Mesenchymal stem cell (in vitro differentiated cells and primary cell): ENCODE results near the gene SLC35E1.

Source experiments
- DNase-seq: peaks from one replicate; pipeline ENCODE4 v3.0.0-alpha.2; 2013
- H2AFZ ChIP-seq: one replicate; pipeline ENCODE4 v1.6.1; 2013; ENCODE audit warnings: low read depth, mild to moderate bottlenecking, control low read depth, inconsistent platforms, low read length, moderate library complexity
- H2AK5ac ChIP-seq: 2 replicates; pipeline ENCODE4 v1.6.1; 2013; ENCODE audit warnings: low read length, moderate library complexity, mild to moderate bottlenecking, inconsistent platforms; ENCODE audit not compliant: severe bottlenecking
- H2BK120ac ChIP-seq: one replicate; pipeline ENCODE4 v1.6.1; 2013; ENCODE audit warnings: low read depth, mild to moderate bottlenecking, inconsistent platforms, low read length, moderate library complexity
- H2BK12ac ChIP-seq, 2 experiments: one replicate each; pipeline ENCODE4 v1.6.1; 2013; ENCODE audit warnings: inconsistent platforms in 2 of 2, low read length in 2 of 2, mild to moderate bottlenecking in 2 of 2, moderate library complexity in 2 of 2, control low read depth in 1 of 2
- H2BK15ac ChIP-seq: one replicate; pipeline ENCODE4 v1.6.1; 2013; ENCODE audit warnings: mild to moderate bottlenecking, low read depth, inconsistent platforms; ENCODE audit not compliant: poor library complexity, severe bottlenecking
- H2BK5ac ChIP-seq: 2 replicates; pipeline ENCODE4 v1.6.1; 2013; ENCODE audit warnings: low read depth, mild to moderate bottlenecking, low read length, control low read depth, inconsistent platforms; ENCODE audit not compliant: poor library complexity, severe bottlenecking
- H3K14ac ChIP-seq, 2 experiments: one replicate each; pipeline ENCODE4 v1.6.1; 2013; ENCODE audit warnings: inconsistent platforms in 2 of 2, low read length in 2 of 2, control low read depth in 1 of 2, mild to moderate bottlenecking in 1 of 2, moderate library complexity in 1 of 2
- H3K18ac ChIP-seq, 2 experiments: one replicate each; pipeline ENCODE4 v1.6.1; 2013; ENCODE audit warnings: inconsistent platforms in 2 of 2, low read length in 2 of 2, control low read depth in 1 of 2, low read depth in 1 of 2, mild to moderate bottlenecking in 1 of 2
- H3K23ac ChIP-seq, 2 experiments: one replicate each; pipeline ENCODE4 v1.6.1; 2013; ENCODE audit warnings: inconsistent platforms in 2 of 2, low read length in 2 of 2, mild to moderate bottlenecking in 2 of 2, moderate library complexity in 2 of 2, control low read depth in 1 of 2
- H3K27ac ChIP-seq: 2 replicates; pipeline ENCODE4 v1.5.1; 2013; ENCODE audit warnings: mild to moderate bottlenecking, moderate library complexity, low read length, control low read depth, inconsistent platforms; ENCODE audit not compliant: poor library complexity, severe bottlenecking
- H3K27me3 ChIP-seq, 2 experiments: 2 replicates each; pipeline versions ENCODE4 v1.6.1 to v1.7.0; 2013; ENCODE audit warnings: low read length in 2 of 2, mild to moderate bottlenecking in 2 of 2, moderate library complexity in 2 of 2, control low read depth in 1 of 2, inconsistent platforms in 1 of 2; ENCODE audit not compliant: control insufficient read depth in 1 of 2, insufficient read depth in 1 of 2
- H3K36me3 ChIP-seq, 2 experiments: 2 replicates each; pipeline versions ENCODE4 v1.6.1 to v1.7.0; 2013; ENCODE audit warnings: low read length in 2 of 2, control low read depth in 1 of 2, inconsistent platforms in 1 of 2, low read depth in 1 of 2, mild to moderate bottlenecking in 1 of 2; ENCODE audit not compliant: insufficient read depth in 2 of 2, control insufficient read depth in 1 of 2
- H3K4ac ChIP-seq, 2 experiments: one replicate each; pipeline ENCODE4 v1.6.1; 2013; ENCODE audit warnings: inconsistent platforms in 2 of 2, low read length in 2 of 2, mild to moderate bottlenecking in 2 of 2, moderate library complexity in 2 of 2, control low read depth in 1 of 2, low read depth in 1 of 2
- H3K4me1 ChIP-seq: 2 replicates; pipeline ENCODE4 v1.6.1; 2013; ENCODE audit warnings: low read depth, low read length, control low read depth; ENCODE audit not compliant: control insufficient read depth, insufficient read depth
- H3K4me2 ChIP-seq: 2 replicates; pipeline ENCODE4 v1.6.1; 2013; ENCODE audit warnings: low read length, mild to moderate bottlenecking, inconsistent platforms; ENCODE audit not compliant: poor library complexity, severe bottlenecking
- H3K4me3 ChIP-seq, 2 experiments: 2 replicates each; pipeline versions ENCODE4 v1.5.1 to v1.7.0; 2013; ENCODE audit warnings: low read length in 2 of 2, mild to moderate bottlenecking in 2 of 2, control low read depth in 1 of 2, low read depth in 1 of 2; ENCODE audit not compliant: insufficient read depth in 1 of 2
- H3K79me1 ChIP-seq: replicated peaks from 2 replicates; pipeline ENCODE4 v1.6.1; 2013; ENCODE audit warnings: mild to moderate bottlenecking, control low read depth, low read length, inconsistent platforms; ENCODE audit not compliant: poor library complexity, severe bottlenecking
- H3K9ac ChIP-seq: 2 replicates; pipeline ENCODE4 v1.7.0; 2013; ENCODE audit warnings: mild to moderate bottlenecking, low read length, moderate library complexity
- H3K9me3 ChIP-seq: 2 replicates; pipeline ENCODE4 v1.7.0; 2013; ENCODE audit warnings: mild to moderate bottlenecking, low read length; ENCODE audit not compliant: control insufficient read depth
- H4K8ac ChIP-seq: one replicate; pipeline ENCODE4 v1.6.1; 2013; ENCODE audit warnings: inconsistent platforms, mild to moderate bottlenecking, low read length, moderate library complexity
- H4K91ac ChIP-seq: one replicate; pipeline ENCODE4 v1.6.1; 2013; ENCODE audit warnings: mild to moderate bottlenecking, low read length, inconsistent platforms
- WGBS: methylation state at CpG from one replicate; pipeline ENCODE4 v1.1.7; 2013; ENCODE audit warnings: mixed read lengths; 5-methylcytosine and 5-hydroxymethylcytosine counted together

The SLC35E1 gene

GRCh38 chr19:16562608-16563025, 9.6 kb downstream of the SLC35E1 start:
- no peaks in the 10 kb centered on the region for H3K9me3 ChIP-seq
- no peak overlapping the region for H4K91ac ChIP-seq
- H2AK5ac ChIP-seq, result no peak overlapping the region
- peaks cover 35% of the 10 kb centered on the region for H3K79me1 ChIP-seq
- H3K14ac ChIP-seq, result no peak overlapping the region
- 98% methylated on average over 6 of the region's 6 CpGs for WGBS
- no peak overlapping the region for H4K8ac ChIP-seq
- DNase-seq, result no peak
- no peak overlapping the region for H3K4me2 ChIP-seq
- no peak overlapping the region for H2BK12ac ChIP-seq
- no peak overlapping the region for H2BK120ac ChIP-seq
- H3K27ac ChIP-seq, result no peak overlapping the region
- no peak overlapping the region for H3K9ac ChIP-seq
- H2AFZ ChIP-seq, result no peak overlapping the region
- H3K4me3 ChIP-seq, result no peak overlapping the region
- no peak overlapping the region for H3K18ac ChIP-seq
- no peak overlapping the region for H3K23ac ChIP-seq
- no peaks in the 10 kb centered on the region for H3K27me3 ChIP-seq
- H3K4ac ChIP-seq, result no peak overlapping the region
- H3K36me3 ChIP-seq, result peaks cover 68 to 76% of the 10 kb centered on the region in 2 experiments
- H2BK15ac ChIP-seq, result no peak overlapping the region
- H3K4me1 ChIP-seq, result no peaks in the 10 kb centered on the region
- H2BK5ac ChIP-seq, result no peak overlapping the region

DNA sequence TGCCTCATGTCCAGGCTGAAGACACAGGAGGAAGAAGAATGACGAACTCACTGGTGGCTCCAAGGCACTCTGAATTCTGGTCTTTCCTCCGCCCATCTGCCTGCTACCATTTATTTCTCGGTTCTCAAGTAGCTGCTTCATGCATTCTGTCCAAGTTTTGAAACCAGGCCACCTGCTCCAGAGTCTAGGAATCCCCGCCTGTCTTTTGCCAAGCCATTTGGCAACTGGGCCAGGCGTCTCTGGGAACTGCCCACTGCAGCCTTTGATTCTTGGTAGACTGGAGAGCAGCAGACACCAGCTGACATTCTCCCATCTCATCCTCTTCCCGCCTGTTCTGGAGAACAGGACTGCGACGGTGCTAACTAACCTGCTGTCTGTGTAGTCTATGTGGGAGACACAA, 10.8 kb downstream of the SLC35E1 start:
- no peak overlapping the region for H2AK5ac ChIP-seq
- H3K4me1 ChIP-seq, result peaks cover 2% of the 10 kb centered on the region
- no peak overlapping the region for H3K27ac ChIP-seq
- no peaks in the 10 kb centered on the region for H3K27me3 ChIP-seq
- H3K9ac ChIP-seq, result no peak overlapping the region
- H3K4ac ChIP-seq, result no peak overlapping the region
- no peak overlapping the region for H2BK15ac ChIP-seq
- no peak overlapping the region for H2BK5ac ChIP-seq
- H3K9me3 ChIP-seq, result no peaks in the 10 kb centered on the region
- no peak overlapping the region for H2AFZ ChIP-seq
- H2BK120ac ChIP-seq, result no peak overlapping the region
- H2BK12ac ChIP-seq, result no peak overlapping the region
- WGBS, result 98% methylated on average over 5 of the region's 8 CpGs
- no peak overlapping the region for H4K91ac ChIP-seq
- peaks cover 37% of the 10 kb centered on the region for H3K79me1 ChIP-seq
- no peak for DNase-seq
- no peak overlapping the region for H3K4me2 ChIP-seq
- no peak overlapping the region for H3K14ac ChIP-seq
- H3K18ac ChIP-seq, result no peak overlapping the region
- H3K4me3 ChIP-seq, result no peak overlapping the region
- no peak overlapping the region for H4K8ac ChIP-seq
- H3K36me3 ChIP-seq, result peaks cover 67 to 73% of the 10 kb centered on the region in 2 experiments
- no peak overlapping the region for H3K23ac ChIP-seq

- no peak for DNase-seq
- no peak overlapping the region for H3K14ac ChIP-seq
These were observed 12.4 kb downstream of the SLC35E1 start for GRCh38 chr19:16559780-16560276.

GRCh38 chr19:16554776-16555175, 17.4 kb downstream of the SLC35E1 start:
- no peaks in the 10 kb centered on the region for H3K27me3 ChIP-seq
- H3K4me3 ChIP-seq, result no peak overlapping the region
- H3K4me1 ChIP-seq, result peaks cover 2% of the 10 kb centered on the region
- DNase-seq, result no peak
- H2BK15ac ChIP-seq, result no peak overlapping the region
- H3K4me2 ChIP-seq, result no peak overlapping the region
- no peak overlapping the region for H2BK5ac ChIP-seq
- H3K9me3 ChIP-seq, result no peaks in the 10 kb centered on the region
- H2BK12ac ChIP-seq, result no peak overlapping the region
- no peak overlapping the region for H2AK5ac ChIP-seq
- no peak overlapping the region for H3K23ac ChIP-seq
- no peak overlapping the region for H4K91ac ChIP-seq
- peaks cover 36% of the 10 kb centered on the region for H3K79me1 ChIP-seq
- no peak overlapping the region for H3K18ac ChIP-seq
- H3K36me3 ChIP-seq, result peaks cover 66 to 72% of the 10 kb centered on the region in 2 experiments
- no peak overlapping the region for H2BK120ac ChIP-seq
- no peak overlapping the region for H3K27ac ChIP-seq
- H3K4ac ChIP-seq, result no peak overlapping the region
- H4K8ac ChIP-seq, result no peak overlapping the region
- no peak overlapping the region for H3K9ac ChIP-seq
- 97% methylated on average over 8 of the region's 8 CpGs for WGBS
- no peak overlapping the region for H3K14ac ChIP-seq
- H2AFZ ChIP-seq, result no peak overlapping the region

More at GRCh38 chr19:16559780-16560276, 12.4 kb downstream of the SLC35E1 start:
- no peak overlapping the region for H2AK5ac ChIP-seq
- H4K91ac ChIP-seq, result no peak overlapping the region
- WGBS, result 95% methylated on average over 10 of the region's 10 CpGs
- H3K18ac ChIP-seq, result no peak overlapping the region
- H2BK5ac ChIP-seq, result no peak overlapping the region
- H3K36me3 ChIP-seq, result peaks cover 67 to 78% of the 10 kb centered on the region in 2 experiments
- H2BK15ac ChIP-seq, result no peak overlapping the region
- H4K8ac ChIP-seq, result no peak overlapping the region
- H3K27me3 ChIP-seq, result no peaks in the 10 kb centered on the region
- peaks cover 36% of the 10 kb centered on the region for H3K79me1 ChIP-seq
- H3K27ac ChIP-seq, result no peak overlapping the region
- no peak overlapping the region for H3K23ac ChIP-seq
- no peak overlapping the region for H3K4ac ChIP-seq
- peaks cover 2% of the 10 kb centered on the region for H3K4me1 ChIP-seq
- H3K9ac ChIP-seq, result no peak overlapping the region
- no peak overlapping the region for H3K4me3 ChIP-seq
- H3K9me3 ChIP-seq, result no peaks in the 10 kb centered on the region
- H3K4me2 ChIP-seq, result no peak overlapping the region
- no peak overlapping the region for H2BK120ac ChIP-seq
- no peak overlapping the region for H2AFZ ChIP-seq
- no peak overlapping the region for H2BK12ac ChIP-seq
